ENCODE data around the gene CDC25A.

CDC25A gene

GRCh38 chr3:48107227-48107626, 81.0 kb downstream of the CDC25A start:
- no peaks in the 10 kb centered on the region for H4K20me1 ChIP-seq (ENCODE audit: control insufficient read depth, insufficient read depth, low read depth, low read length)
- TF ChIP-seq CTCF (IDR thresholded peaks at IDR 0.05; ENCODE audit: low read depth, low read length, poor library complexity, severe bottlenecking) (no peak), EZH2phosphoT487 (IDR thresholded peaks at IDR 0.05; ENCODE audit: borderline replicate concordance, low read length) (no peak)
- H3K9me3 ChIP-seq (ENCODE audit: control insufficient read depth, insufficient read depth, low read length), result no peaks in the 10 kb centered on the region
- H3K36me3 ChIP-seq (ENCODE audit: control insufficient read depth, low read length), result no peaks in the 10 kb centered on the region
- no peaks in the 10 kb centered on the region for H3K27me3 ChIP-seq (ENCODE audit: control insufficient read depth, low read length)
- no peaks in the 10 kb centered on the region for H3F3A ChIP-seq (ENCODE audit: control insufficient read depth, insufficient read depth)
- no peaks in the 10 kb centered on the region for H3K4me1 ChIP-seq (ENCODE audit: control insufficient read depth, low read length)
- no peak overlapping the region for H3K27ac ChIP-seq (ENCODE audit: low read depth, low read length)
- no peak overlapping the region for H3K4me2 ChIP-seq (ENCODE audit: low read length)
- no peak overlapping the region for H3K4me3 ChIP-seq (ENCODE audit: low read length)
- no peaks in the 10 kb centered on the region for H3K79me2 ChIP-seq (ENCODE audit: control insufficient read depth, low read length)
- H3K9me2 ChIP-seq (replicated peaks; ENCODE audit: control insufficient read depth, low read length), result no peaks in the 10 kb centered on the region

All from DOHH2 (cell line).